Ovary (tissue), 9 donors: ENCODE measurements around the gene PLBD2. TPM values are rescaled to one million over a fixed set of nuclear protein-coding genes. Genes with fewer than 3 reads are reported as not detected.

Experiments
- DNase-seq, 5 donors: peaks; one replicate each; pipeline ENCODE4 v3.0.0-alpha.2; 2019 to 2020
- H3K27ac ChIP-seq, 2 donors: fragments of 200-600 bp; one replicate each; pipeline versions ENCODE4 v1.5.1 to v1.8.0; 2019 to 2022
- H3K27me3 ChIP-seq: fragments of 200-600 bp; one replicate; pipeline ENCODE4 v1.8.0; 2022
- H3K36me3 ChIP-seq: fragments of 200-600 bp; sonication (generic); one replicate; pipeline ENCODE4 v1.5.1; 2019
- H3K4me1 ChIP-seq: one replicate; pipeline ENCODE4 v1.8.1; 2013; ENCODE audit warnings: mild to moderate bottlenecking, moderate library complexity; ENCODE audit not compliant: insufficient read depth
- H3K4me3 ChIP-seq: fragments of 200-600 bp; sonication (generic); one replicate; pipeline ENCODE4 v1.5.1; 2017
- H3K9me3 ChIP-seq, 2 donors: fragments of 200-600 bp in 1 of 2; sonication (generic) in 1 of 2; one replicate each; pipeline versions ENCODE4 v1.5.1 to v1.8.1; 2013 to 2019; ENCODE audit warnings: mild to moderate bottlenecking in 1 of 2, moderate library complexity in 1 of 2
- CTCF ChIP-seq, 3 donors: fragments of 450-650 bp in 2 of 3; fragments of 200-600 bp in 1 of 3; IDR thresholded peaks; one replicate each; pipeline versions ENCODE4 v1.5.1 to v1.8.0; 2016 to 2022; ENCODE audit warnings: antibody characterized with exemption in 3 of 3, mild to moderate bottlenecking in 1 of 3
- EP300 ChIP-seq: sonication (generic); formaldehyde crosslinking; IDR thresholded peaks from one replicate; pipeline ENCODE4 v1.6.1; 2017; ENCODE audit warnings: antibody characterized with exemption
- POLR2A ChIP-seq: fragments of 450-650 bp; IDR thresholded peaks from one replicate; pipeline ENCODE4 v1.6.1; 2017; ENCODE audit warnings: antibody characterized with exemption, mild to moderate bottlenecking, moderate library complexity
- WGBS, 3 donors: extraction: QIAGEN DNeasy Blood & Tissue Kit in 1 of 3; methylation state at CpG; one replicate each; pipeline versions ENCODE4 v1.1.5 to v1.1.7; 2013 to 2017; 5-methylcytosine and 5-hydroxymethylcytosine counted together
- intact Hi-C, 4 donors: fragments of 100-400 bp; cut with DNase I; formaldehyde crosslinking; loops; one replicate each; pipeline versions ENCODE4 v1.11.0 to v1.15.1; 2022 to 2023
- polyA plus RNA-seq, 2 donors: library from polyadenylated mRNA; stranded (reverse); fragments of 200-250 nt in 1 of 2; fragments of 350-450 nt in 1 of 2; fragmentation: Illumina TruSeq in 1 of 2; extraction: RNeasy Lipid Tissue Mini Kit (QIAGEN cat#74804) in 1 of 2; gene quantifications; one replicate each; pipeline ENCODE4 v1.2.3, GENCODE V29; 2013 to 2014
- total RNA-seq, 7 donors: library from RNA; depleted of rRNA in 2 of 7; stranded (reverse); fragments of >200 nt in 2 of 7; fragmentation: NEBNext Ultra II Directional in 3 of 7; extraction: Animal tissue kit (Norgen Biotek cat#: 25700) in 3 of 7; gene quantifications; one replicate each; pipeline versions ENCODE4 v1.1.0 to v1.2.4, GENCODE V29; 2016 to 2023
- donor health status: DM: no; HTN: no; CAD: no; lungs with moderate emphysema.
- donor health status: DM: no; HTN: no; CAD: no.
- donor health status: Bipolar disorder and iron deficiency.
- donor health status: DM: yes; HTN: yes; CAD: no.
- donor health status: DM: no; HTN: no; CAD: no.
- donor health status: DM: yes; HTN: yes; CAD: no.

PLBD2 gene
- total and polyA plus RNA-seq, 9 donors = 31.5 to 135 (median 81.9) TPM

- no peak overlapping the region for H3K4me3 ChIP-seq
- DNase-seq = no peak
- intact Hi-C loops = no loop called here
- no peak overlapping the region for H3K27ac ChIP-seq
- H3K36me3 ChIP-seq = no peaks in the 10 kb centered on the region
- no peaks in the 10 kb centered on the region for H3K9me3 ChIP-seq
- H3K27me3 ChIP-seq = no peaks in the 10 kb centered on the region
- no peak for TF ChIP-seq POLR2A
- TF ChIP-seq CTCF (IDR thresholded peaks at IDR 0.05) = no peak
- TF ChIP-seq EP300 = no peak
- H3K4me1 ChIP-seq = no peaks in the 10 kb centered on the region
- WGBS, 3 donors = 93 to 94% (median 94%) methylated on average over 8 to 9 of the region's 9 CpGs
These were observed 14.0 kb downstream of the PLBD2 start for GRCh38 chr12:113372371-113372770.

GRCh38 chr12:113373440-113373839, 15.1 kb downstream of the PLBD2 start:
- no peak overlapping the region for H3K4me3 ChIP-seq
- no peaks in the 10 kb centered on the region for H3K36me3 ChIP-seq
- no peak overlapping the region for H3K27ac ChIP-seq
- DNase-seq = no peak
- no peaks in the 10 kb centered on the region for H3K9me3 ChIP-seq
- no peak for TF ChIP-seq POLR2A
- TF ChIP-seq CTCF (IDR thresholded peaks at IDR 0.05) = no peak
- TF ChIP-seq EP300 = no peak
- WGBS, 3 donors = 93 to 95% (median 93%) methylated on average over 3 of the region's 3 CpGs
- no peaks in the 10 kb centered on the region for H3K27me3 ChIP-seq
- H3K4me1 ChIP-seq = no peaks in the 10 kb centered on the region
- intact Hi-C loops = no loop called here

GRCh38 chr12:113373969-113374368, 15.6 kb downstream of the PLBD2 start:
- no peaks in the 10 kb centered on the region for H3K4me1 ChIP-seq
- TF ChIP-seq POLR2A = no peak
- no peak for TF ChIP-seq EP300
- TF ChIP-seq CTCF (IDR thresholded peaks at IDR 0.05) = no peak
- 67 to 74% (median 70%) methylated on average over 3 of the region's 3 CpGs for WGBS, 3 donors
- no peaks in the 10 kb centered on the region for H3K9me3 ChIP-seq
- intact Hi-C loops = no loop called here
- H3K36me3 ChIP-seq = no peaks in the 10 kb centered on the region
- no peak overlapping the region for H3K4me3 ChIP-seq
- no peaks in the 10 kb centered on the region for H3K27me3 ChIP-seq
- H3K27ac ChIP-seq = no peak overlapping the region
- peak in 1 of 5 donors; percentile 47 for DNase-seq

- DNase-seq = no peak
- intact Hi-C loops = no loop called here
- H3K36me3 ChIP-seq = no peaks in the 10 kb centered on the region
- no peaks in the 10 kb centered on the region for H3K9me3 ChIP-seq
- H3K4me3 ChIP-seq = no peak overlapping the region
- TF ChIP-seq CTCF (IDR thresholded peaks at IDR 0.05) = no peak
- TF ChIP-seq POLR2A = no peak
- TF ChIP-seq EP300 = no peak
- H3K27me3 ChIP-seq = no peaks in the 10 kb centered on the region
- H3K27ac ChIP-seq = no peak overlapping the region
- WGBS, 3 donors = 78 to 86% (median 82%) methylated on average over 4 of the region's 4 CpGs
- H3K4me1 ChIP-seq = no peaks in the 10 kb centered on the region
These were observed 16.5 kb downstream of the PLBD2 start for GRCh38 chr12:113374823-113375428.
